Astrocyte (in vitro differentiated cells and primary cell): ENCODE measurements around the gene GABRR3.

Experiments
- EZH2 ChIP-seq: IDR thresholded peaks from 2 replicates; pipeline ENCODE4 v1.6.1; 2012; ENCODE audit warnings: mild to moderate bottlenecking, low read length, inconsistent platforms; ENCODE audit not compliant: insufficient read depth
- TF ChIP-seq, protein P1 (sequence below): IDR thresholded peaks from 2 replicates; pipeline ENCODE4 v1.5.1; 2011; ENCODE audit warnings: low read depth, mild to moderate bottlenecking, inconsistent platforms, low read length, moderate library complexity; ENCODE audit not compliant: insufficient read depth

DNA sequence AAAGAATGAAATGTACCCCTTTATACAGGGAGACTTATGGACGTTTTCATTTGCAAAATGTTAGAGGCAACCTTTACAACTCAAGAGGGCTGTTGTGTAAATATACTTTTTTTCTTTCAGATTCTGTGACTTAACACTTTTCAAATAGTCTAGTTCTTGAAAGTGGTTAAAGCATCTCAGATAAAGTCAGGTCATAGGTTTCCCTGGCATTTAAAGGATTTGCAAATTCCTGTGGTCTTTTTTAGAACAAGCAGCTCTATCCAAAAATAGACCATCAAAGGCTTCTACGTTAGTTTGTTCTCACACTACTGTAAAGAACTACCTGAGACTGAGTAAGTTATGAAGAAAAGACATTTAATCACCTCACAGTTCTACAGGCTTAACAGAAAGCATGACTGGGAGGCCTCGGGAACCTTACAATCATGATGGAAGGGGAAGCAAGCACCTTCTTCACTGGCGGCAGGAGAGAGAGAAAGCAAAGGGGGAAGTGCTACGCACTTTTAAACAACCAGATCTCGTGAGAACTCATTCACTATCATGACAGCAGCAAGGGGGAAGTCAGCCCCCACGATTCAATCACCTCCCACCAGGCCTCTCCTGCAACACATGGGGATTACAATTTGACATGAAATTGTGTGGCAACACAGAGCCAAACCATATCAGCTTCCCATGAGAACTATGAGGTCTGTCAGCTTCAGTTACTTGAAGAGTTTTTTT, 23.3 kb upstream of the GABRR3 start:
- TF ChIP-seq, protein P1, sequence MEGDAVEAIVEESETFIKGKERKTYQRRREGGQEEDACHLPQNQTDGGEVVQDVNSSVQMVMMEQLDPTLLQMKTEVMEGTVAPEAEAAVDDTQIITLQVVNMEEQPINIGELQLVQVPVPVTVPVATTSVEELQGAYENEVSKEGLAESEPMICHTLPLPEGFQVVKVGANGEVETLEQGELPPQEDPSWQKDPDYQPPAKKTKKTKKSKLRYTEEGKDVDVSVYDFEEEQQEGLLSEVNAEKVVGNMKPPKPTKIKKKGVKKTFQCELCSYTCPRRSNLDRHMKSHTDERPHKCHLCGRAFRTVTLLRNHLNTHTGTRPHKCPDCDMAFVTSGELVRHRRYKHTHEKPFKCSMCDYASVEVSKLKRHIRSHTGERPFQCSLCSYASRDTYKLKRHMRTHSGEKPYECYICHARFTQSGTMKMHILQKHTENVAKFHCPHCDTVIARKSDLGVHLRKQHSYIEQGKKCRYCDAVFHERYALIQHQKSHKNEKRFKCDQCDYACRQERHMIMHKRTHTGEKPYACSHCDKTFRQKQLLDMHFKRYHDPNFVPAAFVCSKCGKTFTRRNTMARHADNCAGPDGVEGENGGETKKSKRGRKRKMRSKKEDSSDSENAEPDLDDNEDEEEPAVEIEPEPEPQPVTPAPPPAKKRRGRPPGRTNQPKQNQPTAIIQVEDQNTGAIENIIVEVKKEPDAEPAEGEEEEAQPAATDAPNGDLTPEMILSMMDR, result no peak
- TF ChIP-seq EZH2, result no peak
